GM19395 (cell line): ENCODE results near the gene PICK1.

Source experiments
- ATAC-seq: cut with Tn5 transposase; IDR thresholded peaks from one replicate; pipeline ENCODE4 v1.9.1; 2021; ENCODE audit warnings: mild to moderate bottlenecking, moderate library complexity; ENCODE audit not compliant: unreplicated experiment

PICK1 gene

GRCh38 chr22:38056969-38057891, at the start of gene PICK1:
Gene PICK1 (plus strand): TSS chr22:38057404. CDS start chr22:38057810, 406 bp downstream.
- no peak for ATAC-seq

- no peak for ATAC-seq
Measured at GRCh38 chr22:38009000-38009806, 48.0 kb upstream of the PICK1 start.

GRCh38 chr22:38012604-38013072, 44.6 kb upstream of the PICK1 start:
- ATAC-seq, result no peak

GRCh38 chr22:38014083-38014482, 43.1 kb upstream of the PICK1 start:
- ATAC-seq, result no peak

GRCh38 chr22:38016182-38017151, 40.7 kb upstream of the PICK1 start:
- ATAC-seq, result no peak

- ATAC-seq, result no peak
Measured at GRCh38 chr22:38017272-38017920, 39.8 kb upstream of the PICK1 start.

GRCh38 chr22:38017939-38018885, 39.0 kb upstream of the PICK1 start:
- ATAC-seq, result no peak

- ATAC-seq, result no peak
Measured at GRCh38 chr22:38018938-38019827, 38.0 kb upstream of the PICK1 start.

GRCh38 chr22:38021206-38021605, 36.0 kb upstream of the PICK1 start:
- ATAC-seq, result no peak

GRCh38 chr22:38023045-38023444, 34.2 kb upstream of the PICK1 start:
- ATAC-seq, result no peak

- ATAC-seq, result no peak
Measured at GRCh38 chr22:38025514-38025913, 31.7 kb upstream of the PICK1 start.

GRCh38 chr22:38026130-38027111, 30.8 kb upstream of the PICK1 start:
- no peak for ATAC-seq

- no peak for ATAC-seq
Measured at GRCh38 chr22:38027487-38027886, 29.7 kb upstream of the PICK1 start.

- ATAC-seq, result no peak
Measured at GRCh38 chr22:38028344-38029130, 28.7 kb upstream of the PICK1 start.

- ATAC-seq, result no peak
Measured at GRCh38 chr22:38029370-38029769, 27.8 kb upstream of the PICK1 start.

- no peak for ATAC-seq
Measured at GRCh38 chr22:38029901-38030300, 27.3 kb upstream of the PICK1 start.
